ENCODE results near the gene SETD3. TPM values are rescaled to one million over a fixed set of nuclear protein-coding genes. Genes with fewer than 3 reads are reported as not detected.

Gene SETD3
- total RNA-seq, 5 donors from 2014 or later (not counting 1 experiment from before 2014, with no cell fraction given): 47.7 to 64.6 (median 52.4) TPM

- Histone ChIP-seq H3K36me3 (ENCODE audit: control insufficient read depth in 2 of 2, extremely low read depth in 1 of 2, insufficient read depth in 1 of 2, low read length in 1 of 2) (no peaks in the 10 kb centered on the region), H3K27me3 (replicated peaks in 1 of 2; ENCODE audit: control insufficient read depth in 2 of 2, extremely low read depth in 1 of 2, insufficient read depth in 2 of 2, low read length in 1 of 2) (peaks cover 0 to 56% of the 10 kb centered on the region in 2 experiments), H3K4me3 (ENCODE audit: control insufficient read depth in 1 of 2, extremely low read depth in 1 of 2, low read length in 1 of 2) (no peak overlapping the region), H3K27ac (ENCODE audit: low read length) (no peak overlapping the region), H3K4me1 (ENCODE audit: control insufficient read depth in 1 of 2, extremely low read depth in 1 of 2, insufficient read depth in 2 of 2, low read length in 2 of 2) (peaks cover 0 to 28% of the 10 kb centered on the region in 2 experiments), H3K9me3 (no peaks in the 10 kb centered on the region)
- POLR2A ChIA-PET: no interaction called here
- CTCF ChIA-PET: no interaction called here
- peaks cover 10 to 22% (median 12%) of the 10 kb centered on the region in 3 donors for H3K4me1 Mint-ChIP-seq
- DNase-seq (no peak), ATAC-seq (replicated peaks in 1 of 4) (no peak)
- no peaks in the 10 kb centered on the region for H3K9me3 Mint-ChIP-seq
- H3K36me3 Mint-ChIP-seq: no peaks in the 10 kb centered on the region
- WGBS (ENCODE audit: insufficient coverage): 94% methylated on average over 14 of the region's 20 CpGs
- no peak overlapping the region for H3K4me3 Mint-ChIP-seq
- H3K27me3 Mint-ChIP-seq: peaks cover 27 to 52% of the 10 kb centered on the region in 2 donors
- no peak overlapping the region for H3K27ac Mint-ChIP-seq
These were observed 95.9 kb downstream of the SETD3 start for GRCh38 chr14:99384450-99385417.

DNA sequence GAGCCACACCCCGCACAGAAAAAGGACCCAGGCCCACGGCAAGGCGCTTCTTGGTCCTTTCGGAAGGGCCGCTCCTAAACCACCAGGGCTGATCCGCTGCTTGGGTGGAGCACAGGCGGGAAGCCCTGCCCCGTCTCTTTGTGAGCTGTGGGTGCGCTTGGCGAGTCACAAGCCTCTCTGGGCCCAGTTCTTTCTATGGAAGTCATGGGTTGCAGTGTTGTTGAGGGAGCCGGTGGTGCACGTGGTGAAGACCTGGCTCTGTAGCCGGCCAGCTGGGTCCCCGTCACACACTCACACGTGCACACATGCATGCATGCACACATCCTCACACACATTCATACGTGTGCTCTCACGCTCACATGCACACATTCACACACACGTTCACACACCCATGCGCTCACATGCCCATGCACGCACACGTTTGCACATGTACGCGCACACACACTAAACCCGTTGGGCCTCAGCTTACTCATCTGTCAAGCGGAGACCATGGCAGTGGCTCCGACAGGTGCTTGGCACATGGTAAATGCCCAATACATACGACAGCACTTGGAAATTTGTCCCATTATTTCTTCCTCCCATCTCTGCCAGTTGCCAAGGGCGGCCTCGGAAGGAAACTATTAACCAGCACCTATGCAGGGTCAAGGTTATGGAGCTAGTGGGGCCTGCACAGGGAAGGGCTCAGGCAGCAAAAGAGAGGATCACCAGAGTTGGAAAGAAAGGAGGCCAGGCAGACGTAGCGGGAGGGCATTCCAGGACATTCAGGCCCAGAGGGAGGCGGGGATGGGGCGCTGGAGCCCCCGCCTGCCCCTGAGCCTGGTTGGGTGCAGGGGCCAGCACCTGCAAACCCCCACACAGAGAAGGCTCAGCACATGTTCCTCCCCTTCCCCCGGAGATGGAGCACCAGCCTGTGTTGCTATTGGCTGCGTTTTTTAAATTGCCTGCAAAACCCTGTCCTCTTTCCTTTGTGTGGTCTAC is 96.9 kb downstream of the SETD3 start:
- Mint-ChIP-seq H3K4me1 (peaks cover 10 to 20% (median 12%) of the 10 kb centered on the region in 3 donors), H3K27ac (no peak overlapping the region), H3K9me3 (no peaks in the 10 kb centered on the region), H3K36me3 (no peaks in the 10 kb centered on the region), H3K27me3 (peaks cover 27 to 53% of the 10 kb centered on the region in 2 donors), H3K4me3 (no peak overlapping the region)
- peaks cover 0 to 58% of the 10 kb centered on the region in 2 experiments for H3K27me3 ChIP-seq (replicated peaks in 1 of 2; ENCODE audit: control insufficient read depth in 2 of 2, extremely low read depth in 1 of 2, insufficient read depth in 2 of 2, low read length in 1 of 2)
- DNase-seq: no peak
- no peak overlapping the region for H3K27ac ChIP-seq (ENCODE audit: low read length)
- ChIA-PET POLR2A (no interaction called here), CTCF (no interaction called here)
- peaks cover 0 to 21% of the 10 kb centered on the region in 2 experiments for H3K4me1 ChIP-seq (ENCODE audit: control insufficient read depth in 1 of 2, extremely low read depth in 1 of 2, insufficient read depth in 2 of 2, low read length in 2 of 2)
- H3K4me3 ChIP-seq (ENCODE audit: control insufficient read depth in 1 of 2, extremely low read depth in 1 of 2, low read length in 1 of 2): no peak overlapping the region
- WGBS (ENCODE audit: insufficient coverage): 90% methylated on average over 28 of the region's 36 CpGs
- ATAC-seq (replicated peaks in 1 of 4): no peak
- no peaks in the 10 kb centered on the region for H3K36me3 ChIP-seq (ENCODE audit: control insufficient read depth in 2 of 2, extremely low read depth in 1 of 2, insufficient read depth in 1 of 2, low read length in 1 of 2)
- H3K9me3 ChIP-seq: no peaks in the 10 kb centered on the region

DNA sequence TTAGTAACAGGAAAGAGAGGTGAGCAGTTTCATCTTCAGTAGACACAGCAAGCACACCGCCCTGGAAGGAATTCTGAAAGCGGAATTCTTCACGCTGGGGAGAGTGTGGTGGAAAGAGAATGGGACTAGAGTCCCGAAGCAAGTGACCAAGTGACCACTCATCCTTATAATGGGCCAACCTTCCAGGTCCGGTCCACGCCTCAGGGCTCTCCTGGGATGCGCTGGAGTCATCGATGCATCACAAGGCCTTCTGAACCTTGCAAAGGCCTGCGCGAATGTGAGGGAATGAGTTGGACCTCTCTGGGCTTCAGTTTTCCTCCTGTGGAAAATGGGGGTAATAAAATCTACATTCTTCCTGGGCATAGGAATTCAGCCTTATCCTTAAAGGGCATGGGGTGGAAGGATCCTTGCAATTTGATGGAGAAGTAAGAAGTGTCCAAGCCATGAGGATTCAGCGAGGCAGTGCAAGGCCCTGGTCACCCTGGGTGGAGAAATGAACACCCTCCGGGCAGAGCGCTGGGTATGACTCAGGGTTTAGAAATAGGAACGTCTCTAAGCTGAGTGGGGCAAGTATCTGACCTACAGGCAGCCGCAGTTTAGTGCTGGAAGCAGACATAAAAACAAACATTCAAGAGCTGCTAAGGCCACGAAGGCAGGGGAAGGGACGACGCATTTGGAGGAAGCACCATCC is 97.7 kb downstream of the SETD3 start:
- peaks cover 6 to 17% (median 12%) of the 10 kb centered on the region in 3 donors for H3K4me1 Mint-ChIP-seq

GRCh38 chr14:99382071-99382470 is 98.6 kb downstream of the SETD3 start:
- no peak for ATAC-seq (replicated peaks in 1 of 4)
- Mint-ChIP-seq H3K27ac (no peak overlapping the region), H3K9me3 (no peaks in the 10 kb centered on the region), H3K4me1 (peaks cover under 1 to 12% (median 4%) of the 10 kb centered on the region in 3 donors), H3K27me3 (peaks cover 33 to 54% of the 10 kb centered on the region in 2 donors), H3K4me3 (no peak overlapping the region), H3K36me3 (no peaks in the 10 kb centered on the region)
- Histone ChIP-seq H3K4me3 (ENCODE audit: control insufficient read depth in 1 of 2, extremely low read depth in 1 of 2, low read length in 1 of 2) (no peak overlapping the region), H3K36me3 (ENCODE audit: control insufficient read depth in 2 of 2, extremely low read depth in 1 of 2, insufficient read depth in 1 of 2, low read length in 1 of 2) (no peaks in the 10 kb centered on the region), H3K27me3 (replicated peaks in 1 of 2; ENCODE audit: control insufficient read depth in 2 of 2, extremely low read depth in 1 of 2, insufficient read depth in 2 of 2, low read length in 1 of 2) (peaks cover 0 to 61% of the 10 kb centered on the region in 2 experiments), H3K4me1 (ENCODE audit: control insufficient read depth in 1 of 2, extremely low read depth in 1 of 2, insufficient read depth in 2 of 2, low read length in 2 of 2) (peaks cover 0 to 8% of the 10 kb centered on the region in 2 experiments), H3K27ac (ENCODE audit: low read length) (no peak overlapping the region), H3K9me3 (no peaks in the 10 kb centered on the region)
- no peak for DNase-seq
- ChIA-PET POLR2A (no interaction called here), CTCF (no interaction called here)
- 73% methylated on average over 15 of the region's 16 CpGs for WGBS (ENCODE audit: insufficient coverage)

More for the DNA sequence above, 97.7 kb downstream of the SETD3 start:
- no peak for DNase-seq
- ChIA-PET POLR2A (no interaction called here), CTCF (no interaction called here)
- no peak overlapping the region for H3K4me3 ChIP-seq (ENCODE audit: control insufficient read depth in 1 of 2, extremely low read depth in 1 of 2, low read length in 1 of 2)
- H3K36me3 ChIP-seq (ENCODE audit: control insufficient read depth in 2 of 2, extremely low read depth in 1 of 2, insufficient read depth in 1 of 2, low read length in 1 of 2): no peaks in the 10 kb centered on the region
- 77% methylated on average over 14 of the region's 18 CpGs for WGBS (ENCODE audit: insufficient coverage)
- H3K4me3 Mint-ChIP-seq: no peak overlapping the region
- H3K27me3 Mint-ChIP-seq: peaks cover 27 to 53% of the 10 kb centered on the region in 2 donors
- no peak overlapping the region for H3K27ac ChIP-seq (ENCODE audit: low read length)
- no peaks in the 10 kb centered on the region for H3K9me3 ChIP-seq
- H3K27me3 ChIP-seq (replicated peaks in 1 of 2; ENCODE audit: control insufficient read depth in 2 of 2, extremely low read depth in 1 of 2, insufficient read depth in 2 of 2, low read length in 1 of 2): peaks cover 0 to 61% of the 10 kb centered on the region in 2 experiments
- no peak overlapping the region for H3K27ac Mint-ChIP-seq
- no peak for ATAC-seq (replicated peaks in 1 of 4)
- no peaks in the 10 kb centered on the region for H3K9me3 Mint-ChIP-seq
- no peaks in the 10 kb centered on the region for H3K36me3 Mint-ChIP-seq
- H3K4me1 ChIP-seq (ENCODE audit: control insufficient read depth in 1 of 2, extremely low read depth in 1 of 2, insufficient read depth in 2 of 2, low read length in 2 of 2): peaks cover 0 to 17% of the 10 kb centered on the region in 2 experiments

DNA sequence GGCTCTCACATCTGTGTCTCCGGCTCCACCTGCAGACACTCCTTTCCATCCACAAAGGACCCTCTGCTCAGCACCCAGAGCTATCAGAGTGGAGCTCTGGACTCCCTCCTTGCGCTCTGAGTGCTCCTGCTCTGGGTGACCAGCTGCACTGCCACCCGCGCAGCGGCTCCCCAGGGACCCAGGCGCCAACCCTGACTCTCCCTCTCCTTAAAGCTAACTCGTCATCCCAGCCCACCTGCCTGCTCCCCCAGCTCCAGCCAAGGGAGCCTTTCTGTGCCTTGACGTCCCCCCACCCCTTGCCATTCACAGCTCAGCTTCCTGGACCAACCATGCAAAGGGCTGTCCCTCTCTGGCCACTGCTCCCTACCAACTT is 99.0 kb downstream of the SETD3 start:
- no peaks in the 10 kb centered on the region for H3K36me3 Mint-ChIP-seq
- ChIA-PET CTCF (no interaction called here), POLR2A (no interaction called here)
- 84% methylated on average over 8 of the region's 8 CpGs for WGBS (ENCODE audit: insufficient coverage)
- Histone ChIP-seq H3K4me1 (ENCODE audit: control insufficient read depth in 1 of 2, extremely low read depth in 1 of 2, insufficient read depth in 2 of 2, low read length in 2 of 2) (peaks cover 0 to 8% of the 10 kb centered on the region in 2 experiments), H3K4me3 (ENCODE audit: control insufficient read depth in 1 of 2, extremely low read depth in 1 of 2, low read length in 1 of 2) (no peak overlapping the region), H3K36me3 (ENCODE audit: control insufficient read depth in 2 of 2, extremely low read depth in 1 of 2, insufficient read depth in 1 of 2, low read length in 1 of 2) (no peaks in the 10 kb centered on the region), H3K9me3 (no peaks in the 10 kb centered on the region), H3K27me3 (replicated peaks in 1 of 2; ENCODE audit: control insufficient read depth in 2 of 2, extremely low read depth in 1 of 2, insufficient read depth in 2 of 2, low read length in 1 of 2) (peaks cover 0 to 64% of the 10 kb centered on the region in 2 experiments), H3K27ac (ENCODE audit: low read length) (no peak overlapping the region)
- ATAC-seq (replicated peaks in 1 of 4) (no peak), DNase-seq (no peak)
- peaks cover 0 to 8% (median under 1%) of the 10 kb centered on the region in 3 donors for H3K4me1 Mint-ChIP-seq
- no peak overlapping the region for H3K27ac Mint-ChIP-seq
- H3K4me3 Mint-ChIP-seq: no peak overlapping the region
- H3K27me3 Mint-ChIP-seq: peaks cover 33 to 54% of the 10 kb centered on the region in 2 donors
- no peaks in the 10 kb centered on the region for H3K9me3 Mint-ChIP-seq
